Erythroblast (primary cell): ENCODE data around the gene PHC2.

Source experiments
- DNase-seq, 2 experiments: peaks; one replicate each; lab custom pipeline; 2025; lab: John Stamatoyannopoulos, UW
- GATA1 ChIP-seq: IDR thresholded peaks from 2 replicates; pipeline ENCODE4 v1.6.1; 2011; ENCODE audit warnings: low read depth, mild to moderate bottlenecking, control low read depth, low read length, moderate library complexity
- POLR2A ChIP-seq: IDR thresholded peaks from 2 replicates; pipeline ENCODE4 v1.6.1; 2011; ENCODE audit warnings: mild to moderate bottlenecking, low read length

The PHC2 gene

GRCh38 chr1:33359931-33360330, 71.0 kb downstream of the PHC2 start:
- no peak for DNase-seq
- no peak for TF ChIP-seq GATA1

- no peak for TF ChIP-seq GATA1
- TF ChIP-seq POLR2A: no peak
- no peak for DNase-seq
Observed at GRCh38 chr1:33358795-33359503, 71.9 kb downstream of the PHC2 start.

GRCh38 chr1:33358114-33358794, 72.6 kb downstream of the PHC2 start:
- no peak for DNase-seq
- TF ChIP-seq GATA1: no peak
- no peak for TF ChIP-seq POLR2A

DNA sequence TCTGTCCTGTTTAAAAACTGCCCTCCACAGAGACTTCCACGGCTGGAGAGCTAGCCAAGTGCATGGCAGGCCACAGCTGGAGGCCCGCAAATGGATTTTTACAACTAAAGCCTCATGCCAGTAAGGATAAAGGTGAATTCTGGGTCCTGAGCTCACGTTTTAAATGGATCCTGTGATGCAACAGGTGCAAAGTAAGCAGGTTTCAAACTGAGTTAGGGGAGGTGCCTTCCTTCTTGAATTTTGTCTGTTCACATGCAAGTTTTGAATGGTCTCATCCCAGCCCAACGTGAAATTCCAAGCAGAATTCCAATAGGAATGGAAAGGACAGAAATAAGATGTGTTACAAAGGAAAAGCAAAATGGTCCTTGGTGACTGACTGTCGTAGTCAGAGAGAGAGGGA, 73.8 kb downstream of the PHC2 start:
- no peak for TF ChIP-seq GATA1
- no peak for TF ChIP-seq POLR2A
- no peak for DNase-seq

GRCh38 chr1:33354707-33355316, 76.1 kb downstream of the PHC2 start:
- no peak for TF ChIP-seq GATA1
- TF ChIP-seq POLR2A: no peak
- no peak for DNase-seq

DNA sequence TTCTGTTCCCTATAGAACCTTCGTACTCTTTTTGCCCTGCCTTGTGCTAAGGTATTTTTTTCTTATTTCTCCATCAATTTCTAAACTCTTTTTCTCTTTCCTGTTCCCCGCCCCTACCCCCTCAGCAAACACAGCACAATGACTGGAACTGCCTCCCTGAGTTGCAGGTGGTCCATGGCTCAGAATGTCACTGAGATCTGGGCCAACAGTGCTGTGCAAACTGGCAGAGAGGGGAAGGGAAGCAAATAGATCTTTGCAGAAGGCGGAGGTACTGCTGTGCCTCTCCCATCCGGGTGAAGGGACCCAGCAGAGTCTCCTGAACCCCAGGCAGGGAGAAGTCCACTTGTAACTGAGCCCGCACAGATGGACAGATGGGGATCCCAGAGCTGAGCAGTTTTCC, 77.4 kb downstream of the PHC2 start:
- no peak for DNase-seq
- no peak for TF ChIP-seq POLR2A
- TF ChIP-seq GATA1: no peak

DNA sequence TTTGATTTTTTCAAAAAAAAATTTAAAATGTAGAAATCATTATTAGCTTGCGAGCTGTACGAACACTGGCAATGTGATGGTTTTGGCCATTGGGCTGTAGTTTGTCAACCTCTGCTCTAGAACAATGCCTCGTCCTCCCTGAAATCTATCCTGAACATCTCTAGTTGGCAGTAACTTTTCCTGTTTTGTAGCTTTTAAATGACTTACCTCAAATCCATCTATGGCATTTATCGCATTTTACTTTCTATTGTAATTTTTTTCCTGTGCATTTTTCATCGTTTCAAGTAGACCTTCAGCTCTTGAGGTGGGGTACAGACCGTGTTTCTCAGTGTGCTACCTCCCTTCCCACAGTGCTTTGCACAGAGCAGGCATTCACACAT, 79.6 kb downstream of the PHC2 start:
- TF ChIP-seq POLR2A (no peak), GATA1 (no peak)
- DNase-seq: no peak

DNA sequence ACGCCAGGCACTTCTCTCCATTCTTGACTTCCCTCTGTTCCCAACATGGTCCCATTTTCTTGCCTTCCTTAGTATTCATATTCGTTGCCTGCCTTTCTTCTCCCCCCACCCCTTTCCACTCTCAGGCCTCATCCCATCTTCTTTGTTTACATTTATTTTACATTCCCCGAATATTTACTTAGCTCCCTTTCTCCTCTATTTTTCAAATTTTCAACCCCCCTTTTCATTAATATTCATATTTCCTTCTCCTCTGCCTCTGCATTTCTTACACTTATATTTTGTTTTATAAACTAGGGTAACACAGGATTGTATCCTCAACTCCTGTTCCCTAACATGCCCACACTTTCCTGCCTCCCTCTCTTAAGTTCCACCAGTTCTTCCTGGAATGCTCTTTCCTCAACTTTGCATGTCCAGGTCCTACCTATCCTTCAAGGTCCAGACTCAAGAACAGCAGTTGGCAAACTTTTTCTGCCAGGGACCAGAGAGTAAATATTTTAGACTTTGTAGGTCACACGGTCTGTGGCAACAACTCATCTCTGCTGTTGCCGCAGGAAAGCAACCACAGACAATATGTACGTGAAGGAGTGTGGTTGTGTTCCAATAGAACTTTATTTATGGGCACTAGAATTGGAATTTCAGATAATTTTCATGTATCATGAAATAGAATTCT, 80.1 kb downstream of the PHC2 start:
- no peak for TF ChIP-seq POLR2A
- TF ChIP-seq GATA1: no peak
- peak in 1 of 2 experiments; percentile 9 for DNase-seq

DNA sequence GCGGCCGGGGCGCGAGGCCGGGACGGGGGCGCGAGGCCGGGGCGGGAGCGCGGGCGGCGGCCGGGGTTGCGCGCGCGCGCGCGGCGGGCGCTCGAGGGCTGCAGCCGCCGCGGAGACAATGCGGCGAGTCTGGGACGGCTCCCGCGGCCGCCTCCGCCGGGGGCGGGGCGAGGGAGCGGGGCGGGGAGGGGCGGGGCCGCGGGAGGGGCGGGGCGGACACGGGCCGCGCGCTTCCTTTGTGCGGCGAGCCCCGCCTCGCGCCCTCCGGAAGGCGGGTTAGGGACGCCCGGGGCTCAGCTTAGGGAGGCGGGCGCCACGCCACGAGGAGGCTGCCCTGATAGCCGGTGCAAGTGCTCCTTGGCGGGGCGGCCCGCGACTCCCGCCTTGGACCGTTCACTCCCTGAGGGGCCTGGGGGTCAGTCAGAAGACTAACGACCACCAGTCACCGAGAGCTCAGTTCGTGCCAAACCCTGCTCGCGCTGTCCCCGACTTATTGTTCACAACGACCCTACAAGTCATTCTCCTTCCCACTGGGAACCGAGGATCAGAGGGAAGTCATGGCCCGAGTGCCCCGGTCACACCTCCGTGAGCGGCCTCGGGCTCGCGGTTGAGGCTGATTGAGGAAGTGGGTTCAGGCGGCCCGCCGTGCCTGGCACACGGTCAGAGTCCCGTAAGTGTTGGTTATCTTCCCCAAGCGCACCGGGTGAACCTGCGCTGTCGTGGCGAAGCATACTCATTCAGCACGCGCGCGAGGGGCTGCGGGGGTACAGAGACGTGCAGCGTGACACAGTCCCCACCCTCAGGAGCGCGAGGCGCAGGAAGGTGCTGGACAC, 80.9 kb downstream of the PHC2 start:
- peak; percentile 88 to 91 for DNase-seq
- no peak for TF ChIP-seq GATA1
- peak; percentile 84 for TF ChIP-seq POLR2A

GRCh38 chr1:33349081-33349759, 81.7 kb downstream of the PHC2 start:
- DNase-seq: peak; percentile 71 to 77
- TF ChIP-seq POLR2A: peak; percentile 31
- TF ChIP-seq GATA1: no peak

DNA sequence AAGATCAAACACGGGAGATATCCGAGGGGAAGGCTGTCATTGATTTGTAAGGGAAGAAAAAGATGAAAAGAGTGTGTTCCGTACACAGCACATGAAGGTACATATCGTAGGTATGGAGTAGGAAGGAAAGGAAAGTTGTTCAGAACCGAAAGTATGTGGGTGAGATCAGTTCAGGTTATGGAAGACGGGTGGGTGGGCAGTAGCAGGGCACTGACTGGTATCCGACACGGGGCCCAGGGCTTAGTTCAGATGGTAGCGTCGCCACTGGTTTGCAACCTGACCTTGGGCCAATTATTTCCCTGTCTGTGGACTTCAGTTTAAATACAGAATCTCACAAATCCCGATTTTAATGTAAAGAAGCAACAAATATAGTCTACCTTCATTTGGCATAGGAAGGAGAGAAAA, 82.2 kb downstream of the PHC2 start:
- no peak for TF ChIP-seq POLR2A
- TF ChIP-seq GATA1: no peak
- DNase-seq: peak; percentile 49 to 57

- no peak for TF ChIP-seq POLR2A
- TF ChIP-seq GATA1: no peak
- DNase-seq: no peak
Observed at GRCh38 chr1:33348194-33348593, 82.7 kb downstream of the PHC2 start.

DNA sequence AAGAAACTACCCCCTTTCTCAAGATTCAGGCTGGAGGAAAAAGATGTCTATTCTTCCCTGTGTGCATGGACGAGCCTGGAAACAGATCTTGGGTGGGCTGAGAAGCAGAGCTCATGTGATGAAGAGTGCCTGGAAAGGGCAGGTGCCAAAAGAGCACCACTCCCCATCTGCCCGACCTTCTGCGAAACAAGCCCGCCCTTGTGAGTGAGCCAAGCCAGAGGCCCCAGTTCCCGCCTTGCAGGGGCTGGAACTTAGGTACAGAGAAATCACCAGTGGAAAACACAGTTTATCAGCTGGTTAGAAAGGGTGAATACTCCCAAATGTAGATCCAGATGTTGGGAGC, 83.3 kb downstream of the PHC2 start:
- TF ChIP-seq POLR2A (no peak), GATA1 (no peak)
- peak; percentile 50 to 57 for DNase-seq
